HepG2 (cell line): ENCODE data around the gene OSBPL1A. TPM values are rescaled to one million over a fixed set of nuclear protein-coding genes. Genes with fewer than 3 reads are reported as not detected.

Source experiments
- ATAC-seq: fragments of 200-7000 bp; cut with Tn5 transposase; 3 replicates; pipeline ENCODE4 v1.9.1; 2020; ENCODE audit warnings: mild to moderate bottlenecking, moderate library complexity
- BruUV-seq: library from RNA; stranded (reverse); fragments of 400-500 nt; replicated peaks from 2 replicates; lab custom pipeline; 2021; lab: Mats Ljungman, UMichigan
- CTCF ChIA-PET: fragments of 300-600 bp; formaldehyde crosslinking; extraction: SDS; loops from one replicate; lab custom pipeline; 2021; ENCODE audit warnings: low total read pairs, inconsistent platforms, low intra/inter-chr PET ratio; lab: Yijun Ruan, JAX
- POLR2A ChIA-PET: fragments of 350-600 bp; sonication (Branson Sonifier 250); formaldehyde crosslinking; loops from one replicate; lab custom pipeline; 2020; ENCODE audit warnings: antibody characterized with exemption, inconsistent platforms; lab: Yijun Ruan, JAX
- DNase-seq: peaks from one replicate; pipeline ENCODE4 v3.0.0-alpha.2; 2015; ENCODE audit warnings: low spot score
- FAIRE-seq: peaks from 3 replicates; lab custom pipeline; 2011; peaks lifted over from hg19 to GRCh38; lab: Jason Lieb, UNC
- H2AFZ ChIP-seq: one replicate; pipeline ENCODE4 v1.6.1; 2011; ENCODE audit warnings: low read length, inconsistent platforms
- H3K27ac ChIP-seq: fragments of 300-600 bp; 3 replicates; pipeline ENCODE4 v1.8.0; 2011; ENCODE audit warnings: mixed run types, mild to moderate bottlenecking, mixed read lengths, low read length, inconsistent platforms; ENCODE audit not compliant: insufficient read depth; ENCODE audit errors: extremely low read length
- H3K27me3 ChIP-seq, 2 experiments: fragments of 200-600 bp in 1 of 2; 2 replicates in 1 of 2; 3 replicates in 1 of 2; pipeline versions ENCODE4 v1.6.0 to v1.8.0; 2011; ENCODE audit warnings: low read length in 2 of 2, mild to moderate bottlenecking in 2 of 2, moderate library complexity in 2 of 2, inconsistent platforms in 1 of 2; ENCODE audit not compliant: insufficient read depth in 2 of 2, control insufficient read depth in 1 of 2
- H3K36me3 ChIP-seq, 2 experiments: fragments of 200-600 bp in 1 of 2; replicated peaks in 1 of 2; 2 replicates in 1 of 2; 3 replicates in 1 of 2; pipeline versions ENCODE4 v1.5.1 to v1.8.0; 2011; ENCODE audit warnings: low read length in 2 of 2, inconsistent platforms in 1 of 2; ENCODE audit not compliant: insufficient read depth in 2 of 2, control insufficient read depth in 1 of 2
- H3K4me1 ChIP-seq: 2 replicates; pipeline ENCODE4 v1.5.1; 2012; ENCODE audit warnings: low read length, inconsistent platforms; ENCODE audit not compliant: insufficient read depth
- H3K4me2 ChIP-seq: 2 replicates; pipeline ENCODE4 v1.6.0; 2011; ENCODE audit warnings: low read depth, low read length, inconsistent platforms
- H3K4me3 ChIP-seq, 3 experiments: fragments of 200-600 bp in 1 of 3; sonication (generic), shearing (Covaris generic) in 1 of 3; replicated peaks in 1 of 3; 2 replicates each; pipeline ENCODE4 v1.5.1; 2011 to 2016; ENCODE audit warnings: low read length in 3 of 3, inconsistent platforms in 2 of 3, low read depth in 2 of 3, mild to moderate bottlenecking in 2 of 3, control low read depth in 1 of 3, mixed read lengths in 1 of 3; ENCODE audit not compliant: insufficient read depth in 1 of 3
- H3K79me2 ChIP-seq: one replicate; pipeline ENCODE4 v1.6.1; 2011; ENCODE audit warnings: low read length, inconsistent platforms; ENCODE audit not compliant: insufficient read depth
- H3K9ac ChIP-seq: 2 replicates; pipeline ENCODE4 v1.6.0; 2011; ENCODE audit warnings: mild to moderate bottlenecking, low read depth, low read length, inconsistent platforms; ENCODE audit not compliant: insufficient read depth
- H3K9me3 ChIP-seq: 2 replicates; pipeline ENCODE4 v1.5.1; 2012; ENCODE audit warnings: mild to moderate bottlenecking, low read length
- H4K20me1 ChIP-seq: 2 replicates; pipeline ENCODE4 v1.6.0; 2011; ENCODE audit warnings: inconsistent platforms, mild to moderate bottlenecking, low read length, moderate library complexity; ENCODE audit not compliant: insufficient read depth
- GMEB2 ChIP-seq: IDR thresholded peaks from 2 replicates; pipeline ENCODE4 v1.6.1; 2016; ENCODE audit warnings: missing biosample characterization, missing genetic modification reagents, low read depth
- GTF2F1 ChIP-seq: fragments of 150-350 bp; IDR thresholded peaks from 2 replicates; pipeline ENCODE4 v1.6.1; 2014; ENCODE audit warnings: low read length
- HNRNPK ChIP-seq: fragments of 200-400 bp; formaldehyde crosslinking; IDR thresholded peaks from 2 replicates; pipeline ENCODE4 v1.6.1; 2018; ENCODE audit warnings: low read length, low read depth, moderate library complexity, mild to moderate bottlenecking; ENCODE audit not compliant: poor library complexity, severe bottlenecking
- SALL1 ChIP-seq: sonication (generic); formaldehyde crosslinking; IDR thresholded peaks from 2 replicates; pipeline ENCODE4 v1.8.0; 2022; ENCODE audit warnings: mild to moderate bottlenecking, missing genetic modification reagents
- SIN3B ChIP-seq: fragments of 150-350 bp; IDR thresholded peaks from 2 replicates; pipeline ENCODE4 v1.6.1; 2014; ENCODE audit warnings: low read length
- TMF1 ChIP-seq: sonication (generic); formaldehyde crosslinking; IDR thresholded peaks from 2 replicates; pipeline ENCODE4 v1.8.1; 2022; ENCODE audit warnings: low read depth, missing genetic modification reagents
- ZFAT ChIP-seq: sonication (generic); formaldehyde crosslinking; conservative IDR thresholded peaks from 2 replicates; pipeline ENCODE4 v1.8.1; 2023; ENCODE audit warnings: missing genetic modification reagents, inconsistent platforms
- ZNF382 ChIP-seq: sonication (generic); formaldehyde crosslinking; IDR thresholded peaks from 2 replicates; pipeline ENCODE4 v1.5.0; 2020; ENCODE audit warnings: missing genetic modification reagents, mild to moderate bottlenecking, borderline replicate concordance
- ZNF782 ChIP-seq: sonication (generic); formaldehyde crosslinking; IDR thresholded peaks from 2 replicates; pipeline ENCODE4 v1.4.0; 2020; ENCODE audit warnings: missing genetic modification reagents, mild to moderate bottlenecking, borderline replicate concordance
- WGBS: methylation state at CpG from one replicate; pipeline ENCODE4 v1.1.6; 2017; ENCODE audit warnings: low lambda C conversion rate; 5-methylcytosine and 5-hydroxymethylcytosine counted together
- in situ Hi-C: cut with HindIII; loops from 2 replicates; pipeline ENCODE4 v1.10.0; 2017; ENCODE audit warnings: low pct_unique_long_range_greater_than_20kb; ENCODE audit not compliant: extremely low pct_ligation_motif_present
- intact Hi-C: fragments of 100-400 bp; cut with micrococcal nuclease; formaldehyde crosslinking; loops from one replicate; pipeline ENCODE4 v1.10.0; 2022; ENCODE audit not compliant: unreplicated experiment
- polyA plus RNA-seq, 8 experiments: library from polyadenylated mRNA; depleted of rRNA in 3 of 8; stranded (reverse) in 7 of 8; unstranded in 1 of 8; fragments of >200 nt; fragmentation: Illumina TruSeq in 4 of 8; extraction: Trizol in 4 of 8; gene quantifications; 2 replicates each; pipeline versions ENCODE4 v1.2.1 to v1.2.3, GENCODE V29; 2011 to 2016; ENCODE audit warnings: low read depth in 4 of 8, missing spikeins in 1 of 8, mixed read lengths in 1 of 8; ENCODE audit not compliant: insufficient read depth in 1 of 8
- total RNA-seq, 5 experiments: library from RNA; depleted of rRNA; stranded (reverse); fragments of >200 nt; fragmentation: Illumina TruSeq; extraction: Trizol; gene quantifications; 2 replicates each; pipeline ENCODE4 v1.2.3, GENCODE V29; 2016; ENCODE audit warnings: low read depth in 1 of 5
- TF ChIP-seq, protein P1 (sequence below): sonication (generic); formaldehyde crosslinking; IDR thresholded peaks from 2 replicates; pipeline ENCODE4 v1.5.0; 2020; ENCODE audit warnings: mild to moderate bottlenecking, missing genetic modification reagents, moderate library complexity

OSBPL1A gene
- total and polyA plus RNA-seq, 2 of the 13 experiments (the other 11 are each of a cell fraction or from before 2014, with no cell fraction given): 0.02 TPM; not detected in 1

DNA sequence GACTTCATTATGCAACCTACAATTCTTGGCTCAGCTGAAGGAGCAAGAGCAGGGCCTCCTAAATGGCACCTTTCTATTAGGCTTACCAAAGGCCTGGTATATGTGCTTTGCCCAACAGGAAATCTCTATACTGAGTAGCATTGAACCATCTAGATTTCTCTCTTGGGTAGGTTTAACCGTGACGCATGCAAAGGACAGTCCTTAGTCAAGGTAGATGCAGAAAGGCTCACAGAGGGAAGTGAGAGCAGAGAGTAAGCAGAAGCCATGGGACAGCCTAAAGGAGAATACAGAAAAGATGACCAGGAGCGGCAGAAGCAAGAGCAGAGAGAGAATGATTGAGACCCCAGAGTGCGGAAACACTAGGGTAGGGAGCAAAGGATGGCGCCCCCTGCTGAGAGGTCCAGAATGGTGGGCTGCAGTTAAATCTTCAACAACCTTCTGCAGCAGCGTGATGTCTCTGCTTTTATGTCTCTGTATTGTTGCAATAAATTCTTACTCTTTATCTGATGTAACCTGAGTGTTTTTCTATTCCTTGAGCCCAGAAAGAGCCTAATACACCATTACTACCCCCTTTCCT lies 4.7 kb upstream of the OSBPL1A start:
- ChIA-PET POLR2A (no interaction called here), CTCF (no interaction called here)
- H3K4me3 ChIP-seq: no peak overlapping the region
- H3K4me1 ChIP-seq: peaks cover 3% of the 10 kb centered on the region; the same call in 1 of the 2 replicates
- H3K9me3 ChIP-seq: no peaks in the 10 kb centered on the region
- H3K79me2 ChIP-seq: no peaks in the 10 kb centered on the region
- WGBS: 65% methylated on average over 6 of the region's 6 CpGs
- peaks cover 0 to 16% of the 10 kb centered on the region in 2 experiments; a peak in 4 of 5 replicates for H3K27me3 ChIP-seq
- no TSS peak for BruUV-seq
- H2AFZ ChIP-seq: no peak overlapping the region
- TF ChIP-seq HNRNPK: no peak
- TF ChIP-seq, protein P1, sequence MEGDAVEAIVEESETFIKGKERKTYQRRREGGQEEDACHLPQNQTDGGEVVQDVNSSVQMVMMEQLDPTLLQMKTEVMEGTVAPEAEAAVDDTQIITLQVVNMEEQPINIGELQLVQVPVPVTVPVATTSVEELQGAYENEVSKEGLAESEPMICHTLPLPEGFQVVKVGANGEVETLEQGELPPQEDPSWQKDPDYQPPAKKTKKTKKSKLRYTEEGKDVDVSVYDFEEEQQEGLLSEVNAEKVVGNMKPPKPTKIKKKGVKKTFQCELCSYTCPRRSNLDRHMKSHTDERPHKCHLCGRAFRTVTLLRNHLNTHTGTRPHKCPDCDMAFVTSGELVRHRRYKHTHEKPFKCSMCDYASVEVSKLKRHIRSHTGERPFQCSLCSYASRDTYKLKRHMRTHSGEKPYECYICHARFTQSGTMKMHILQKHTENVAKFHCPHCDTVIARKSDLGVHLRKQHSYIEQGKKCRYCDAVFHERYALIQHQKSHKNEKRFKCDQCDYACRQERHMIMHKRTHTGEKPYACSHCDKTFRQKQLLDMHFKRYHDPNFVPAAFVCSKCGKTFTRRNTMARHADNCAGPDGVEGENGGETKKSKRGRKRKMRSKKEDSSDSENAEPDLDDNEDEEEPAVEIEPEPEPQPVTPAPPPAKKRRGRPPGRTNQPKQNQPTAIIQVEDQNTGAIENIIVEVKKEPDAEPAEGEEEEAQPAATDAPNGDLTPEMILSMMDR (CRISPR knock-in tag): peak; percentile 29
- H3K4me2 ChIP-seq: no peak overlapping the region
- H3K27ac ChIP-seq: no peak overlapping the region
- no peaks in the 10 kb centered on the region for H4K20me1 ChIP-seq
- H3K9ac ChIP-seq: no peak overlapping the region
- H3K36me3 ChIP-seq: no peaks in the 10 kb centered on the region
- in situ Hi-C loops (no loop called here), intact Hi-C loops (no loop called here)
- FAIRE-seq: no peak
- DNase-seq: no peak
- ATAC-seq: no peak

GRCh38 chr18:24400587-24400986 lies 3.0 kb upstream of the OSBPL1A start:
- Histone ChIP-seq H2AFZ (no peak overlapping the region), H3K79me2 (no peaks in the 10 kb centered on the region), H3K9ac (no peak overlapping the region), H3K4me2 (no peak overlapping the region), H3K9me3 (no peaks in the 10 kb centered on the region), H3K27me3 (peaks cover 0 to 28% of the 10 kb centered on the region in 2 experiments), H3K4me1 (peaks cover 7% of the 10 kb centered on the region; the same call in 1 of the 2 replicates), H3K4me3 (no peak overlapping the region)
- in situ Hi-C loops: no loop called here
- intact Hi-C loops: no loop called here
- ChIA-PET POLR2A (no interaction called here), CTCF (no interaction called here)
- BruUV-seq: no TSS peak
- TF ChIP-seq ZNF782 (CRISPR knock-in tag) (no peak), ZFAT (CRISPR knock-in tag) (no peak), TMF1 (CRISPR knock-in tag) (no peak), GMEB2 (CRISPR knock-in tag) (no peak), SALL1 (no peak), GTF2F1 (no peak), SIN3B (no peak), ZNF382 (no peak)
- TF ChIP-seq, all 625 proteins: peak for 0
- H3K36me3 ChIP-seq: no peaks in the 10 kb centered on the region
- FAIRE-seq (no peak), ATAC-seq (no peak), DNase-seq (no peak)
- no peak overlapping the region for H3K27ac ChIP-seq
- no peaks in the 10 kb centered on the region for H4K20me1 ChIP-seq
- WGBS: 0% methylated on average over 2 of the region's 2 CpGs
